NCI-H2227 (cell line): ENCODE data around the gene ZNF319.
"Not testable (repeated sequence)": the region's sequence is repeated elsewhere in the genome, so short reads cannot be mapped to it uniquely, and the experiment has no call there.

ENCODE experiments used
- DNase-seq: peaks from one replicate; lab custom pipeline; 2025; ENCODE audit not compliant: unreplicated experiment; lab: John Stamatoyannopoulos, UW

Gene ZNF319

DNA sequence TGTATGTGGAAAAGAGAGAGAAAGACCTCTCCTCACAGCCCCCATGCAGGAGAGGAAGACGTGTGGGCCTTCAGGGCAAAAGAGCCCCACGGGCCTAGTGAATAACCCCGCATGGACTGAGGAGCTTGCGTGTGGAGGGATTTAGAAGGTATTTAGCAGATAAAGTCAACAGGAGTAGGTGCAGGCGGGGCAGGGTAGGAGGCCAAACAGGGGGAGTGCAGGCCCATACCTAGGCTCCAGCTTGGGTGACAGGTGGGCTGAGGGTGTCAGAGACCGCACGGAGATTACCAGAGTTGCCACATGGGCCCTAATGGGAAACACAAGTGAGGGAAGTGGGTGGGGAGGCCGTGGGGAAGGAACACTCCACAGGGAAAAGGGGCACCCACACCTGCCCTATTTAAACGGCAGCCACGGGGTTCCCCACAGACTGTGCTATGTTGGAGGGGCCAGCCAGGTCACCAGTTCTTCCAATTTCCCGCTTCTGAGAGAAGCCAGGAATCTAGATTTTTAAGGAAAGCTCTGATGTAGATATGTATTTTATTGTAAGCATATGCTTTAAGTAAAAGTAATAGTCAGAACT, 21.4 kb downstream of the ZNF319 start:
- no peak for DNase-seq

DNA sequence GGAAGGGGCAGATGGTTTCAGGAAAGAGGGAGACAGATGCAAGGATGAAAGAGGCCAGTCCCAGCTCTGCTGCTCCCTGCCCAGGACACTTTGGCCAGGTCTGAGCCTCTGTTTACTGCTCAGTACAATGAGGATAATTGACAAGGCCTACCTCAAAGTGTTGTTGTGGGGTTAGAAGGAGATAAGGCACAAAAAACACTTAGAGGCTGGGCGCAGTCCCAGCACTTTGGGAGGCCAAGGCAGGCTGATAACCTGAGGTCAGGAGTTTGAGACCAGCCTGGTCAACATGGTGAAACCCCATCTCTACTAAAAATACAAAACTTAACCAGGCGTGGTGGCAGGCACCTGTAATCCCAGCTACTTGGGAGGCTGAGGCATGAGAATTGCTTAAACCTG, 22.4 kb downstream of the ZNF319 start:
- DNase-seq = not testable (repeated sequence)

DNA sequence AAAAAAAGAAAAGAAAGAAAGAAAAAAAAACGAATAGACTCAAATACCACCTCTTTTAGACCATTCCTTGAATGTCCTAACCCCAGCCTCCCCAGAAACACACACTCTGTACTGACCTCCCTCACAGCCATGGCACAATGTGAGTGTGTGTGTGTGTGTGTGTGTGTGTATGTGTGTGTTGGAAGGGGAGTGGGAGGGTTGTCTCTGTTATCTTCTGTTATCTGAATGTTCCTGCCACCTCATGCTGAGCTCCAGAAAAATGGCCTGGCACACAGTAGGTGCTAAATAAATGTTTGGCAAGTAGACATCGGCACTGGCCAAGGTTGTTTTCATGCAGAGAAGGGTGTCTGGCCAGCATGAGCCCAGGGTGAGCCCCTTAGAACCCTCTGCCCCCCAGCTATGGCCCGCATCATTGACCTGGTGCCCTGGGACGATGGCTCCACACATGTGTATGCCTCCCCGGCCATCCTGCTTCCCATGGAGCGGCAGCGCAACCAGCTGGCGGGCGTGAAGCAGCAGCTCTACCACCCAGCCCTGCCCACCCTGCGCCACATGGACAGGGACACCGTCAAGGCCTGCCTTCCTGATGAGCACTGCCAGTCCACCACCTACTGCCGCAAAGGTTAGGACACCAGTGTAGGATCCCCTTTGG, 22.9 kb downstream of the ZNF319 start:
- no peak for DNase-seq

GRCh38 chr16:57976331-57976796, 24.1 kb downstream of the ZNF319 start:
- DNase-seq = no peak

- DNase-seq = no peak
These were observed 28.2 kb downstream of the ZNF319 start for GRCh38 chr16:57972306-57972705.

DNA sequence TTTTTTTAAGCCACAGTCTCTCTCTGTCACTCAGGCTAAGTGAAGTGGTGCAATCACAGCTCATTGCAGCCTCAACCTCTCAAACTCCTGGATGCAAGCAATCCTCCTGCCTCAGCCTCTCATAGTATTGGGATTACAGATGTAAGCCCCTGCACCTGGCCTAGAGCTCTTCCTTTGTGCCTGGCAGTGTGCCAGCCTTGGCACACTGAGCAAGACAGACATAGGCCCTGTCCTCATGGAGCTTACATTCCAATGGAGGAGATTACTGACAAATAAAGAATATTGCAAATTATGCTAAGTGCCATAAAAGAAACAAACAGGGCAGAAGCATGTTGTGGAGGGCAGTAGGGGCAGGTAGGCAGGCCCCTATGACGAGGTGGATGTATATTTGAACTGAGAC, 28.6 kb downstream of the ZNF319 start:
- DNase-seq = no peak

DNA sequence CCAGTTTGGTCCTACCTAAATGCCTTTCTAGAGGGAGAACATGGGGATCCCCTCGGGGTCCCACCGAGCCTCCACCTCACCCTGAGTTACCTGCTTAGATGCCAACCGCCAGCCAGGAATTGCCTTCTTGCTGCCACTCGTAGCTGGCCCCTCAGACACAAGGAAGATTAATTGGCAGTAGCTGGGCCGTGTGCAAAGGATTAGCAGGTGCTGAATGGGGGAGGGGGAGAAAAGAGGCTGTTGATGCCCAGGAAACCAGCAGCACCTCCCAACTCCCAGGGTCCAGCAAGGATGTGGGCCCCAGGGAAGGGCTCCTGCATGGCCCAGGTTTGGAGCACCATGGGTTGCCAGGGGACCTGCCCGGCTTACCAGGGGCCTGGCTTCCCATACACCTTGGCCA, 29.5 kb downstream of the ZNF319 start, which contains the start of gene CNGB1:
TSS of gene CNGB1 (minus strand) at position 159 of the 400 bp plus-strand sequence. CDS start 3,842 bp downstream, outside the sequence.
- peak; percentile 5 for DNase-seq

- no peak for DNase-seq
These were observed 30.2 kb downstream of the ZNF319 start for GRCh38 chr16:57970319-57970718.

- no peak for DNase-seq
These were observed 30.9 kb downstream of the ZNF319 start for GRCh38 chr16:57969451-57970123.

- DNase-seq = no peak
These were observed 32.6 kb downstream of the ZNF319 start for GRCh38 chr16:57967916-57968315.

DNA sequence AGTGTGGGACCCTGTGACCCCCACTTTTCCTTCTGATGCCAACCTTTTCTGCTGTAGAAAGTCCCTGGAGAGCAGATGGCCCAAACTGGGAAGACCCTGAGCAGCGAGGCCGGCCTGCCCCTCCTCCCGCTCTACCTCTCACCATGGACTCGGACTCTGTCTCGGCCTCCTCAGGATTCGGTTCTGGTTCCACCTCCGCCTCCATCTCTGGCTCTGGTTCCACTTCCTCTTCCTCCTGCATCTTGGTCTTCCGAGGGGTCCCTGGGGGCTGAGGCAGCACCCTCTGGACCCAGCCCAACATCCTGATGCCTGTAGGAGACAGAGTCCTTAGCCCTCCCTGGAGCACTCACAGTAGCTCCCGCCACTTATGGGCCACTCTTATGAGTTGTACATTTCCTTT, 33.5 kb downstream of the ZNF319 start:
- DNase-seq = no peak

- no peak for DNase-seq
These were observed 34.2 kb downstream of the ZNF319 start for GRCh38 chr16:57966204-57966771.

DNA sequence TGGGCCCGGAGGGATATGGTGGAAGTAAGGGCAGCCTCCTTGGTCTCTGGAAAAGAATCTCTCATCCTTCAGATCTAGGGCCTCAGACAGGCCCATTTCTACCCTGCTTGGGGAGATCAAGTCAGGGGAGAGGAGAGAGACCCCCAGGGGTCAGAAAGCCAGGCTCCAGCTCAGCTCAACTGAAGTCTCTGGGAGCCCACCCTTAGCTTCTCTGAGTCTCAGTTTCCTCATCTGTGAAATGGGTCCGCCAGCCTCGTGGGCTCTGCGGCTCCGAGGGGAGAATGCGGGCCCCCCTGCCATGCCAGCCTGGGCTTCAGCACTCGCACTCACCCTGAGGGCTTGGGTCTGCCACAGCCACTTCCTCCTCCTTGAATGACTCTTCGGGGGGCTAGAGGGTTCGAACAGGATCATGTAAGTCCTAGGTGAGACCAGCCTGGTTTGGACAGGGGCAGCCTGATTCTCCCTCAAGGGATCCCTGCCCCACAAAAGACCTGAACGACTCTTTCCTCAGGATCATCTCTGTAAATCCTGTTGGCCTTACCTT, 36.2 kb downstream of the ZNF319 start:
- DNase-seq = no peak

GRCh38 chr16:57962756-57963155, 37.7 kb downstream of the ZNF319 start:
- no peak for DNase-seq

DNA sequence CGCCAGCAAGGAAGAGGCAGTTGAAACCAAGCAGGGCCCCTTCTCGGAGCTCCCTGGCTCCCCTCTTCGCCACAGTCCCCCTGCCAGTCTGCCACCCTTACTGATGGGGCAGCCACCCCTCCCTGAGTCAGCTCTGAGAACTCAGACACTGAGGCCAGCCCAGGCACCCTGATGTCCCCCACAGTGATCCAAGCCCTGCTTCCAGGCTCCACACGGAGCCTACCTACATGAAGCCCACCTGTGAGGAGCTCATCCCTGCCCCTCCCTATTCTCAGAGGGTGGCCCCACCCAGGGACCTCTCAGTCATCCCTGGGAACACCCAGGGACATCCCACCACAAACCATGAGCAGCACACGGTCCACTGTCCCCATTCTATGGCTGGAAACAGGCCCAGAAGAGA, 38.4 kb downstream of the ZNF319 start:
- DNase-seq = no peak

DNA sequence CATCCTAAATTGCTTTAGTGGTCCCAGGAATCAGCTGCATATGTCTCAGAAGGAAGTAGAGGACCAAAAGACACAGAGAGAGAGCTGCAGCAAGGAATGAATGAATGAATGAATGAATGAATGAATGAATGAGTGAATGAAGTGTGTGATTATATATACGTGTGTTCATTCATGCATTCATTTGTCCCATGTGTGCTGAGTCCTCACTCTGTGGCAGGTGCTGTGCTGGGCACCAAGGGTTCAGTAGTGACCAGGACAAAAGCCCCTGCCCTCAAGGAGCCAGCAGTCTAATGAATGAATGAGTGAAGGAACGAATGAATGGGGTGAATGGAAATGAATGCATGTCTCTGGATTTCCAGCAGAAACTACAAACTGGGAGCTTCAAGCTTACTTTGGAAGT, 38.9 kb downstream of the ZNF319 start:
- no peak for DNase-seq

- no peak for DNase-seq
These were observed 39.5 kb downstream of the ZNF319 start for GRCh38 chr16:57960826-57961472.

DNA sequence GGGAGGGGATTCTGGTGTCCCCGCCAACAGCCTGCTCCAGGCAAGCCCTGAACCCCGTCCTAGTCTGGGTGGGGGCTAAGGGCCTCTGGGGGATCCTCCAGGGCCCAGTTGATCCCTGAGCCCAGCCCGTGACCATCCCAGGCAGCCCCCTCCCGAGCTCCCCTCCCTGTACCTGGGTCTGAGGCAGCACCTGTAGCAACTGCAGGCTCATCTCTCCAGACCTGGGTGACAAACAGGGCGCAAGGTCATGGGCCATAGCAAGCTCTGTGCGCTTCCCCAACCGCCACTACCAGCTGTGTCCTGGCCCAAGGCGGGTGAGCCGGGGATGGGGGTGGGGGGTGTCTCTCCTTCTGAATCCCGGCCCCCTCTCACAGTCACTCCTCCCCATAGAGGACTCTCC, 40.2 kb downstream of the ZNF319 start:
- DNase-seq = no peak

- no peak for DNase-seq
These were observed 40.7 kb downstream of the ZNF319 start for GRCh38 chr16:57959804-57960203.

DNA sequence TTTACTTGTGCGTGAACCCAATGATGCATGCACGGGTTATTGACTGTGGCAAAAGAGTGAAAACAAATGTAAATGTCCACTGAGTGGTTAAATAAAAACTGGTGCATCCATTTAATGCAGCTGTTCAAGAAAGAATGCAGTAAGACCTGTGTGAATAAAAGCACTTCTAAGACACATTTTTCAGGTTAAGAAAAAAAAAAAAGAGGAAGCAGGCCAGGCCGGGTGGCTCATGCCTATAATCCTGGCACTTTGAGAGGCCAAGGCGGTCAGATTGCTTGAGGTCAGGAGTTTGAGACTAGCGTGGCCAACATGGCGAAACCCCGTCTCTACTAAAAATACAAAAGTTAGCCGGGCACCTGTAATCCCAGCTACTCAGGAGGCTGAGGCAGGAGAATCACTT, 41.4 kb downstream of the ZNF319 start:
- DNase-seq = no peak

DNA sequence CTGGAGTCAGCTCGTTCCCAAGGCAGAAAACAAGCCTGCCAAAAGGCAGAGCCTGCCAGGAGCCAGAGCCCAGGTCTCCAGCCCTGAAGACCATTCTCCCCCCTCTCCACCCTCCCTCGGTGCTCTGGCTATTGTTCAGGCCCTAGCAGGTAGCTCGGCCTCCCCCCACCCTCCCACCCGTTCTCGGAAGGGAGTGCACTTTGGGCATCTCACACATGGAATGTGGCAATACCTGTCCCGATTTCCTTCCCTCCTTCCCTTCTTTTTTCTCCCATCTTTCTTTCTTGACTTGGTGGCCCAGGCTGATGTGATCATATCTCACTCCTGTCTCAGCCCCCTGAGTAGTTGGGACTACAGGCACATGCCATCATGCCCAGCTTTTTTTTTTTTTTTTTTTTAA, 41.9 kb downstream of the ZNF319 start:
- DNase-seq = no peak
